H1 (cell line): ENCODE results near the gene PRX. TPM values are rescaled to one million over a fixed set of nuclear protein-coding genes. Genes with fewer than 3 reads are reported as not detected.

Experiments
- CTCF ChIA-PET: fragments of 300-600 bp; sonication (Branson Sonifier 250); formaldehyde crosslinking; loops from one replicate; lab custom pipeline; 2021; ENCODE audit not compliant: partially characterized antibody; lab: Charles Lee
- POLR2A ChIA-PET: fragments of 300-600 bp; sonication (Branson Sonifier 250); formaldehyde crosslinking; loops from one replicate; lab custom pipeline; 2021; ENCODE audit warnings: inconsistent platforms; ENCODE audit not compliant: partially characterized antibody; lab: Charles Lee
- DNase-seq, 2 experiments: peaks; one replicate each; pipeline versions ENCODE4 v3.0.0 to v3.0.0-alpha.2; 2010 to 2022; ENCODE audit warnings: low spot score in 2 of 2, low read depth in 1 of 2, mixed read lengths in 1 of 2
- FAIRE-seq: peaks from 2 replicates; lab custom pipeline; 2011; peaks lifted over from hg19 to GRCh38; lab: Jason Lieb, UNC
- H2AFZ ChIP-seq: 2 replicates; pipeline ENCODE4 v1.8.1; 2012; ENCODE audit warnings: low read length, inconsistent platforms
- H2AK5ac ChIP-seq: 2 replicates; pipeline ENCODE4 v1.6.1; 2013; ENCODE audit warnings: low read depth, low read length
- H2BK120ac ChIP-seq: replicated peaks from 2 replicates; pipeline ENCODE3; 2013; ENCODE audit warnings: low read depth, low read length, inconsistent platforms
- H2BK12ac ChIP-seq: 2 replicates; pipeline ENCODE4 v1.6.1; 2013; ENCODE audit warnings: low read depth, low read length
- H2BK15ac ChIP-seq: 2 replicates; pipeline ENCODE4 v1.6.1; 2013; ENCODE audit warnings: low read length
- H2BK20ac ChIP-seq: 2 replicates; pipeline ENCODE4 v1.6.1; 2013; ENCODE audit warnings: low read length
- H2BK5ac ChIP-seq: 2 replicates; pipeline ENCODE4 v1.6.1; 2013; ENCODE audit warnings: low read depth, low read length
- H3K14ac ChIP-seq: 2 replicates; pipeline ENCODE4 v1.6.1; 2013; ENCODE audit warnings: inconsistent platforms; ENCODE audit not compliant: insufficient read length
- H3K18ac ChIP-seq: 2 replicates; pipeline ENCODE4 v1.6.1; 2013; ENCODE audit warnings: low read length; ENCODE audit errors: extremely low read depth
- H3K23ac ChIP-seq: 2 replicates; pipeline ENCODE4 v1.6.1; 2013; ENCODE audit warnings: inconsistent platforms; ENCODE audit not compliant: insufficient read length
- H3K23me2 ChIP-seq: 2 replicates; pipeline ENCODE4 v1.6.1; 2013; ENCODE audit warnings: low read depth, low read length
- H3K27ac ChIP-seq: 2 replicates; pipeline ENCODE4 v1.6.1; 2011; ENCODE audit warnings: low read depth, low read length, inconsistent platforms
- H3K27me3 ChIP-seq, 4 experiments: replicated peaks in 1 of 4; 1 replicate in 1 of 4; 2 replicates in 3 of 4; pipeline versions ENCODE4 v1.6.1 to v1.8.1; 2011 to 2013; ENCODE audit warnings: low read length in 3 of 4, mild to moderate bottlenecking in 3 of 4, inconsistent platforms in 2 of 4, mixed read lengths in 2 of 4, moderate library complexity in 1 of 4; ENCODE audit not compliant: control insufficient read depth in 3 of 4, insufficient read depth in 3 of 4; ENCODE audit errors: extremely low read depth in 1 of 4
- H3K36me3 ChIP-seq, 4 experiments: 2 replicates each; pipeline versions ENCODE4 v1.6.1 to v1.8.1; 2011 to 2013; ENCODE audit warnings: mild to moderate bottlenecking in 4 of 4, low read length in 3 of 4, moderate library complexity in 2 of 4, control low read depth in 1 of 4, inconsistent platforms in 1 of 4; ENCODE audit not compliant: insufficient read depth in 4 of 4, control insufficient read depth in 2 of 4
- H3K4ac ChIP-seq: replicated peaks from 2 replicates; pipeline ENCODE3; 2013; ENCODE audit warnings: low read length, low read depth, mixed read lengths, inconsistent platforms; ENCODE audit not compliant: insufficient read length
- H3K4me1 ChIP-seq, 4 experiments: replicated peaks in 1 of 4; 1 replicate in 1 of 4; 2 replicates in 3 of 4; pipeline versions ENCODE4 v1.6.1 to v1.8.1; 2011 to 2013; ENCODE audit warnings: low read length in 3 of 4, inconsistent platforms in 2 of 4, mixed read lengths in 1 of 4; ENCODE audit not compliant: insufficient read depth in 4 of 4, control insufficient read depth in 3 of 4
- H3K4me2 ChIP-seq, 2 experiments: 2 replicates each; pipeline versions ENCODE4 v1.6.1 to v1.8.1; 2011 to 2013; ENCODE audit warnings: low read depth in 2 of 2, low read length in 2 of 2, control low read depth in 1 of 2, inconsistent platforms in 1 of 2, mild to moderate bottlenecking in 1 of 2; ENCODE audit not compliant: insufficient read depth in 1 of 2
- H3K4me3 ChIP-seq, 4 experiments: fragments of 200-600, 300-600 bp in 1 of 4; sonication (generic), shearing (Covaris generic), sonication (Bioruptor Twin) in 1 of 4; 2 replicates each; pipeline versions ENCODE4 v1.5.1 to v1.8.1; 2011 to 2016; ENCODE audit warnings: low read length in 4 of 4, low read depth in 3 of 4, control low read depth in 2 of 4, inconsistent platforms in 2 of 4, mild to moderate bottlenecking in 2 of 4, mixed read lengths in 1 of 4, moderate library complexity in 1 of 4; ENCODE audit not compliant: insufficient read depth in 2 of 4; ENCODE audit errors: extremely low read depth in 1 of 4
- H3K56ac ChIP-seq: replicated peaks from 2 replicates; pipeline ENCODE3; 2013; ENCODE audit warnings: low read depth, mild to moderate bottlenecking, mixed read lengths, low read length, inconsistent platforms; ENCODE audit not compliant: insufficient read length
- H3K79me1 ChIP-seq: 2 replicates; pipeline ENCODE4 v1.6.1; 2013; ENCODE audit warnings: low read depth, low read length, control low read depth
- H3K79me2 ChIP-seq, 2 experiments: 2 replicates each; pipeline versions ENCODE4 v1.6.1 to v1.8.1; 2012 to 2013; ENCODE audit warnings: low read length in 2 of 2, mild to moderate bottlenecking in 2 of 2, inconsistent platforms in 1 of 2; ENCODE audit not compliant: insufficient read depth in 2 of 2, control insufficient read depth in 1 of 2
- H3K9ac ChIP-seq, 4 experiments: replicated peaks in 1 of 4; 1 replicate in 1 of 4; 2 replicates in 3 of 4; pipeline versions ENCODE4 v1.6.1 to v1.8.1; 2011 to 2013; ENCODE audit warnings: low read depth in 3 of 4, low read length in 3 of 4, control low read depth in 2 of 4, mild to moderate bottlenecking in 2 of 4, moderate library complexity in 2 of 4, inconsistent platforms in 1 of 4; ENCODE audit errors: extremely low read depth in 1 of 4
- H3K9me3 ChIP-seq, 2 experiments: 2 replicates each; pipeline versions ENCODE4 v1.6.1 to v1.8.1; 2012 to 2013; ENCODE audit warnings: mild to moderate bottlenecking in 2 of 2, moderate library complexity in 2 of 2, control low read depth in 1 of 2, inconsistent platforms in 1 of 2, low read depth in 1 of 2, low read length in 1 of 2, mixed read lengths in 1 of 2; ENCODE audit not compliant: insufficient read depth in 2 of 2
- H4K20me1 ChIP-seq, 2 experiments: replicated peaks in 1 of 2; 2 replicates each; pipeline versions ENCODE3 to v1.8.1; 2011 to 2013; ENCODE audit warnings: inconsistent platforms in 2 of 2, low read length in 2 of 2, mild to moderate bottlenecking in 1 of 2; ENCODE audit not compliant: insufficient read depth in 2 of 2, control insufficient read depth in 1 of 2
- H4K5ac ChIP-seq: 2 replicates; pipeline ENCODE4 v1.6.1; 2013; ENCODE audit warnings: low read length, low read depth, mixed read lengths, inconsistent platforms; ENCODE audit not compliant: insufficient read length
- H4K8ac ChIP-seq: 2 replicates; pipeline ENCODE4 v1.8.0; 2013; ENCODE audit warnings: mild to moderate bottlenecking, moderate library complexity, low read length, inconsistent platforms; ENCODE audit not compliant: insufficient read depth; ENCODE audit errors: extremely low read depth
- H4K91ac ChIP-seq: replicated peaks from 2 replicates; pipeline ENCODE3; 2013; ENCODE audit warnings: low read length, mixed read lengths, inconsistent platforms; ENCODE audit not compliant: insufficient read length
- CBX5 ChIP-seq: fragments of 300-800, 300-1000 bp; sonication (generic); IDR thresholded peaks from 2 replicates; pipeline ENCODE4 v1.7.1; 2016; ENCODE audit warnings: antibody characterized with exemption, low read length, low read depth
- SIRT6 ChIP-seq: IDR thresholded peaks from one replicate; pipeline ENCODE4 v1.7.1; 2012; ENCODE audit warnings: low read length, inconsistent platforms
- SIX5 ChIP-seq: IDR thresholded peaks from 2 replicates; pipeline ENCODE4 v1.6.1; 2011; ENCODE audit warnings: mild to moderate bottlenecking, low read depth, low read length
- TCF12 ChIP-seq: IDR thresholded peaks from 2 replicates; pipeline ENCODE4 v1.6.1; 2011; ENCODE audit warnings: low read depth, mild to moderate bottlenecking, low read length
- YY1 ChIP-seq: IDR thresholded peaks from 2 replicates; pipeline ENCODE4 v1.6.1; 2011; ENCODE audit warnings: low read depth, mild to moderate bottlenecking, low read length
- WGBS, 2 experiments: shearing (Covaris generic) in 1 of 2; methylation state at CpG; one replicate each; pipeline versions ENCODE4 v1.1.6 to v1.1.7; 2013 to 2015; ENCODE audit warnings: low lambda C conversion rate in 2 of 2, mixed read lengths in 2 of 2, inconsistent platforms in 1 of 2, low coverage in 1 of 2, missing lambda C conversion rate in 1 of 2; ENCODE audit not compliant: insufficient replicate concordance in 2 of 2, insufficient coverage in 1 of 2, insufficient read length in 1 of 2; ENCODE audit errors: extremely low coverage in 1 of 2, missing lambda C conversion rate in 1 of 2; 5-methylcytosine and 5-hydroxymethylcytosine counted together
- polyA plus RNA-seq, 7 experiments: library from polyadenylated mRNA; depleted of rRNA in 3 of 7; stranded (reverse) in 5 of 7; unstranded in 2 of 7; fragments of >200 nt in 5 of 7; fragments of 200-250 nt in 2 of 7; gene quantifications; 1 replicate in 5 of 7; 2 replicates in 1 of 7; 4 replicates in 1 of 7; pipeline versions ENCODE4 v1.2.1 to v1.2.3, GENCODE V29; 2011 to 2013; ENCODE audit warnings: missing spikeins in 2 of 7, mixed read lengths in 2 of 7
- total RNA-seq: library from RNA; stranded (reverse); fragmentation: NEBNext Ultra II Directional; extraction: Animal tissue kit (Norgen Biotek cat#: 25700); gene quantifications from 2 replicates; pipeline ENCODE4 v1.2.1, GENCODE V29; 2021

Gene PRX
- total and polyA plus RNA-seq, 2 of the 8 experiments (the other 6 are each of a cell fraction or from before 2014, with no cell fraction given): 2.8 to 5.8 TPM

DNA sequence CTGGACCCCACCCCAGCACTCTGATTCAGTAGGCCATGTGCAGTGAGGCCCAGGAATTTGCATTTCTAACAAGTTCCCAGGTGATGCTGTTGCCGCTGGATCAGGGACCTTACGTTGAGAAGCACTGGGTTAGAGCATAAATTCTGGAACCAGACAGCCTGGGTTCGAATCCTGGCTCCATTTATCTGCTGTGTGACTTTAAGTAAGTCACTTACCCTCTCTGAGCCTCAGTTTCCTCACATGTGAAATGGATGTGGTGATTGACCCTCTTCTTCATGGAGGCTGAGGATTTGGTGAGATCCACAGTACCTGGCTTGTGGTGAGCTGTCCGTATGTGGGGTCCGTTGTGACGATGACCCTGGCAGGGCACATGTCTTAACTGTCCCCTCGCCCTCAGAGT lies 39.1 kb downstream of the PRX start:
- no peaks in the 10 kb centered on the region for H3K27me3 ChIP-seq
- no peak overlapping the region for H4K8ac ChIP-seq
- H3K14ac ChIP-seq: no peak overlapping the region
- WGBS, 2 experiments: 95% methylated on average over 7 of the region's 7 CpGs; no CpG with 5 or more reads in 1 of the 2 experiments
- DNase-seq (no peak), FAIRE-seq (no peak)
- H3K4ac ChIP-seq: no peak overlapping the region
- H2BK15ac ChIP-seq: no peak overlapping the region
- H3K4me1 ChIP-seq: no peaks in the 10 kb centered on the region
- no peak overlapping the region for H2BK5ac ChIP-seq
- H3K9ac ChIP-seq: no peak overlapping the region
- ChIA-PET POLR2A (interaction anchor here (0.9 to 1.4 kb wide), 2 partner anchors 8 to 15 kb away, joined by 3 to 6 read pairs; no protein-coding TSS in a partner anchor), CTCF (interaction anchor here (1.1 kb wide), 1 partner anchor 69 kb away, joined by 3 read pairs; no protein-coding TSS in a partner anchor)
- H2AK5ac ChIP-seq: no peak overlapping the region
- no peak overlapping the region for H3K18ac ChIP-seq
- H4K5ac ChIP-seq: no peak overlapping the region
- H2BK120ac ChIP-seq: no peak overlapping the region
- no peak overlapping the region for H3K56ac ChIP-seq
- H2AFZ ChIP-seq: no peak overlapping the region
- H3K79me2 ChIP-seq: no peaks in the 10 kb centered on the region
- H3K23ac ChIP-seq: no peak overlapping the region
- peaks cover 0 to 6% of the 10 kb centered on the region in 2 experiments for H4K20me1 ChIP-seq
- TF ChIP-seq SIX5: no peak
- no peak for TF ChIP-seq TCF12
- TF ChIP-seq SIRT6: no peak
- TF ChIP-seq CBX5: no peak
- TF ChIP-seq YY1: no peak
- H3K4me2 ChIP-seq: no peak overlapping the region
- no peak overlapping the region for H3K27ac ChIP-seq
- H2BK12ac ChIP-seq: no peak overlapping the region
- H3K4me3 ChIP-seq: no peak overlapping the region
- peaks cover 11 to 57% (median 29%) of the 10 kb centered on the region in 4 experiments for H3K36me3 ChIP-seq
- no peaks in the 10 kb centered on the region for H3K9me3 ChIP-seq
- H4K91ac ChIP-seq: no peak overlapping the region
- H2BK20ac ChIP-seq: no peak overlapping the region
- no peaks in the 10 kb centered on the region for H3K79me1 ChIP-seq
- no peaks in the 10 kb centered on the region for H3K23me2 ChIP-seq
